Left forelimb (tissue), 1 donor: ENCODE results near the gene BRD3OS.

ENCODE experiments used
- DNase-seq: peaks from one replicate; pipeline ENCODE4 v3.0.0-alpha.2; 2018; ENCODE audit warnings: low spot score

The BRD3OS gene

DNA sequence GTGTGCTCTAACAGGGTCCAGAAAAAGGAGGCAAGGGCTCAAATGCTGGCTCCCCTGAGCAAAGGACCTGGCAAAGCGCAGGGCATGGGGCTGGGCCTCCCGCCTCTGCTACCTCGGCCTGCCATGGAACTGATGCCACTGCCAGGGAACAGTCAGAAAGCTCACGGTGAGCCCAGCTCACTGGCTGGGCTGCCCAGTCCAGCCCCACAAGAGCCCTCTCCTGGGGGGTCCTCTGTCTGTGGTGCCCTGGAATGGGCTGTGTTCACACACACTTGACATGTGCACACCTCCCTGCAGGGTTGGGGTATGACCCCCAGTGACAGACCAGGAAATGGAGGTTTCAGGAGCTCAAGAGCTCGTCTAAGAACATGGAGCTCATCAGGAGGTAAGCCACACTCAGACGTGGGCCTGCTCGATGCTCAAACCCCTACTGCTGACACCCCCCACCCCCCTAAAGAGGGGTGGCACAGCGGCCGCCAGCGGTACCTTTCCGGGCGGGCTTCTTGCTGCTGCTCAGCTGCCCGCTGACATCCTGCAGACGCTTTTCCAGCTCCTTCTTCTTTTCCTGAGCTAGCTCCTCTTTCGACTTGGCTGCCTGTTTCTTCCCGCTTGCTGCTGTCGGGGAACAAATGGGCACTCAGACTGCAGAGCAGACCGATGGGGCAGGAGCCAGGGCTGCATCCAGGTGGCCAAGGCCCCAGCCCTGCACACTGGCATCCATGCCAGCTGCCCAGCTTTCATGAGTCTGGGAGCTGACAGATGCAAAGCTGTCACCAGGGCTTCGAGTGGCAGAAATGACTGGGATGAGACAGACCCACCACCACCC is 9.1 kb downstream of the BRD3OS start:
- no peak for DNase-seq

DNA sequence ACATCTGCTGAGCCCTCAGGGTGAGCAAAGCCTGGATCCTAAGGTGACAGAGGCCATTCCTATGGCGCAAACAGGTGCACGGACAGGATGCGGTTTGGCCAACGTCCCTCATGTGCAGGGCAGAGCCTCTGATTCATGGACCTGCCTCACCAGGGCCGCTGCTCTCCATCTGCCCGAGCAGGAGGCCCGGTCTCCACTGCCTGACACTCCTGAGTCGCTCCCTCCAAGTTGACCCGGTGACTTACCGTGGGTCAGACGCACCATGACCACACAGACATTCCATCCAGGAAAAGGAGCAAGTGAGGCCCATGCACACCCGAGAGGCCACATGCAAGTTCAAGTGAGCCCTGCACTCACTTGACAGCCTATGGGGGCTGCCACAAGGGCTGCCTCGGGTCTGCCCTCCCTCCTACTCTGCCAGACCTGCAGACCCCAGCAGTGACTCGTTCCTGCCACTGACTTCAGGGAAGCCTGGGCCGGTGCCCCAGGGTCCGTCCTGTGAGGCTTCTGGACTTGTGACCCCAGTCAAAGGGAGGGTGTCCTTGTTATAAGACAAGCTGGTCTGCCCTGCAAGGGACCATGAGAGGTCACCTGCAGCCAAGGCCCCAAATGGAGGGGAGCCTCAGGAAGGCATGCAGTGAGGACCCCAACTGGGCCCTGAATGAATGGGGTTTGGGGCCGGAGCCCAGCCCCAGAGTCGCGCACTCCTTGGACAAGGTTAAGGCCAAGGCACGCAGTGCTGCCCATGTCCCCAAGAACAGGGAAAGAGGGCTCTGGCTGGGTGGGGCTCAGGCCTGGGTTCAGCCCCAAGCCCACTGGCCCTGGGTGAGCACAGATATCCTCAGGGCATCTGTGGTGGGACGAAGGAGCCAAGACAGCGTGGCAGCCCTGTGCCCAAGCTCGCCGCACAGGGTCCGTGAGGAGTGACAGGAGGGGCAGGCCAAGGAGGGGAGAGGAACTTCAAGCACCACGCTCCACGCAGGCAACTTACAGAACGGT is 10.1 kb downstream of the BRD3OS start:
- no peak for DNase-seq

DNA sequence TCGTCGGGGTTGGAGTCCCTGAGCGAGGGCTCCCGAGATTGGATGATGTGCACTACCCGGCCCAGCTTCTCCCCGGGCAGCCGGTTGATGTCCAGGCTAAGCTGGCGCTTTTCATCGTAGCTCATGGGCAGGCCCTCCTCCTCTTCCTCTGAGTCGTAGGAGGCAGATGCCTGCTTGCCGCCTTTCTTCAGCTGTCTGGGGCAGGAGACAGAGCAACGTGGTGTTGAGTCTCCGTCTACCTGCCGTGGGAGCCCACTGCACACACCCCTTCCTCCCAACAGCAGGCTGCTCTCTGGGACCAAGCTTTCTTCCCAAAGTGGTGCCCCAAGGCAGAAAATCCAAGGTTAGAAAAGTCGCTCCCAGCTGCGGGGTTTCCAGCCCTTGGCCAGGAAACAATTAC is 10.8 kb downstream of the BRD3OS start:
- DNase-seq = no peak

DNA sequence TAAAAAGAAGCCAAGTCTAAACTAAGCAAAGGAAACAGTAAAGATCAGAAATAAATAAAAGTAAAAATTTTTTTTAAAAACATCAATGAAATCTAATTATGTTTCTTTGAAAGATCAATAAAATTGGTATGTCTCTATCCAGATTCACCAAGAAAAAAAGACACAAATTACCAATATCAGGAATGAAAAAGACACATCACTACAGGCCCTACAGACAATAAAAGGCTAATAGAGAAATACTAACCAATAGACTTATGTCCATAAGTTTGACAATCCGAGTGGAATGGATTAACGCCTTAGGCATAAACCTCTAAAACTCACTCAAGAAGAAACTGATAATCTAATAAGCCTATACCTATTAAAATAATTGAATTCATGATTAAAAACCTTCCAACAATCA is 12.4 kb downstream of the BRD3OS start:
- DNase-seq = no peak

DNA sequence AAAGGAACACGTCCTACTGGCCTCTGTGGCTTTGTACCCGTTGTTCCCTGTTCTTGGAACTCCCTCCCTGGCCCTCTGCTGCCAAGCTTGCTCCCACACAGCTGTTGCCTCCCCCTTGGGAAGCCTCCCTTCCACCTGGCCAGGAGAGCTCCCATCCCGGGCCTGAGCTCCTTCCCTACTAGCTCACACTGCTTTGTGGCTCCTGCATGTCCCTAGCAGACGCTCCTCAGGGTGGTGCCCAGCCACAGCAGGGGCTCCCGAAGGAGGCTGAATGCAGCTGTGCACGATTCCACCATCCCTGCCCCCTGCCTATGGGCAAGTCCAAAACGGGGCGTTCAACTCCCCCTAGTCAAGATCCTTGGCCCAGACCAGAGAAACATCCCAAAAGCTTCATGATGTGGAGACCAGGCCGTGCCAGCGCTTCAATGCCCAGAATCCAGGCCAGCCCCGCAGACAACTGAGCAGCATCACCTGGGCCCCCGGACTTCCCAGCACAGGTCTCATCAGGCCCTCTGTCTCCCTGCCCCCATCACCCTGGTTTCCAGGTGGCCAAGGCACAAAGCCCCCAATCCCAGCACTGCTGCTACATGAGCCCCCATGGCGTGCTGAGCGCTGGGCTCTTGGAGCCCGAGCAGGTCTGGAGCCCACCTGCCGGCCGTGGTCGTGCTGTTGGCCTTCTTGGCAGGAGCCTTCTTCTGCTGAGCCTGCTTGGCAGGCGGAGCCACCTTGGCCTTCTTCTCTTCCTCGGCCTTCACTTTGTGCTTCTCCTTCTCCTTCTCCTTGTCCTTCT is 14.3 kb downstream of the BRD3OS start:
- no peak for DNase-seq

DNA sequence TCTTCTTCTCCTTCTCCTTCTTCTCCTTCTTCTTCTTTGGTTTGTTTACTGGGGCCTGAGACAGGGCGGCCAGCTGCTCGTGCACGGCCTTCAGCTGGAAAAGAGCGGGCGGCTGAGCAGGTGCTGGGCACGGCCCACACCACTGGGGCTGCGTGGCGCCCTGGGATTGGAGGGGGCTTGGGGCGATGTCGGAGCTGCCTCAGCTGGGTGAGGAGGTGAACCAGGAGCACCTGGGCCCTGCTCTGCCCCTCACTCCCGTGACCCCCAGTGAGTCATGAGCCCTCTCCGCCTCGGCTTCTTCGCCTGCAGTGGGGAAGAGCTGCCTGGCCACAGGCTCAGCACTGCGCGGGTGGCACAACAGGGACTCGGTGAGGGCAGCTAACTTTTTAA is 14.9 kb downstream of the BRD3OS start:
- no peak for DNase-seq

DNA sequence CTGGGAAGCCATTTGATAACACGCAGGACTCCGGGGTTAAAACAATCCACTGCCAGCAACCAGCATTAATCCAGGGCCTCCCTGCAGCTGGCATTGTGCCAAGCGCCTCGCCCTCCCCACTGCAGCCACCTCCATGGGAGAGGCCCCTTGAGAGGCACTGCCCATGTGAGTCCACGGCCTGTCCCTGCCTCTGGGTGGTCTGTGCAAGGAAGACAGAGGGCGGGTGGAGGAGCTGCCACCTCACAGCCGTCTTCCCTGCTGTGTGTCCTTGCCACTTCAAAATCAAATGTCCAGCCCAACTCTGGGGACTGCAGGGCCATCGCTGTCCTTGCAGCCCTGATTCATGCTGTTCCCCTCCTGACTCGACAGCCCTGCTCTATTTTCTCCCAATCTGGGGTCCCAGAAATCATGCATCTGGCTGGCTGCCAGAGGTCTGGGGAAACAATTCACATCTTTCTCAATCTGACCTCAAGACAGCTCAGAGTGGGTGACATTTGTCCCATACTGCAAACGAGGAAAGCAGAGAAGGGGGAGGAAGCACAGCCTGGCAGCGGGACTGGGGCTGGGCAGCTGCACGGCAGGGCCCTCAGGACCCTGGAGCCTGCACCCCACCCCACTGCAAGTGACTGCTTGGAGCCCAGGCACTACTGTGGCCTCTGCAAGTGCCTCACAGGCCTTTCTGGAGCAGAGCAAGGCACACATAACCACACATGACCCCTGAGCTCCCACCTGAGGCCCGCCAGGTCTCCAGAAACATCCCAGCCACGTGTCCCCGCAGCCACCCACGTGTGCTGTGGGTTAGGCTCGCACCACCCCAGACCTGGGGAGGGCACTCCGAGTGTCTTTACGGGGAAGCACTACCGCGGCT is 15.7 kb downstream of the BRD3OS start:
- DNase-seq = no peak

DNA sequence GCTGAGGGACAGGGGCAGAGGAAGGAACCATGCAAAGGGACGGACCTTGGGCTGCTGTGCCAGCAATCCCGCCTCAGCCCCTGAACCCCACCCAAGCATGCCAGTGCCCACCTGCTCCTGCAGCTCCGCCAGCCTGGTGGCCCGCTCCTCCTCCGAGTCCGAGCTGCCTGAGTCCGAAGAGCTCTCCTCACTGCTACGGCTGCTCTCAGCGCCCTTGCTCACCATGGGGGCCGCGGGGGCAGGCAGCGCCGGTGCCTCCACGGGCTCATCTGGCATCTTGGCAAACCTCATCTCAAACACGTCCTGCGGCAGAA is 16.3 kb downstream of the BRD3OS start:
- no peak for DNase-seq

DNA sequence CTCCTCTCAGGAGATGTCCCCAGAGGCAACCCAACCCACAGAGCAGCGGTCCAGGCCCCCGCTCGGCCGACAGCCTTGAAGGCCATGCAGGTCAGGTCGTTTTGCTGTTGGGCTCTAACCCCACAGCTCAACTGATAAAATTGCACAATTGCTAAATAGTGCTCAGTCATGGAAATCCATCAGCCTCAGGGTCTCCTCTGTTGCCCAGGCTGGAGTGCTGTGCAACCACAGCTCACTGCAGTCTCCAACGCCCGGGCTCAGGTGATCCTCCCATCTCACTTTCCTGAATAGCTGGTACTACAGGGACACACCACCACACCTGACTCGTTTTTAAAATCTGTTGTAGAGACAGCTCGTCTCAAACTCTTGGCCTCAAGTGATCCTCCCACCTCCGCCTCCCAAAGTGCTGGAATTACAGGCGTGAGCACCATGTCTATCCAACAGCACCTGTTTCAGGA is 18.3 kb downstream of the BRD3OS start:
- DNase-seq = no peak

DNA sequence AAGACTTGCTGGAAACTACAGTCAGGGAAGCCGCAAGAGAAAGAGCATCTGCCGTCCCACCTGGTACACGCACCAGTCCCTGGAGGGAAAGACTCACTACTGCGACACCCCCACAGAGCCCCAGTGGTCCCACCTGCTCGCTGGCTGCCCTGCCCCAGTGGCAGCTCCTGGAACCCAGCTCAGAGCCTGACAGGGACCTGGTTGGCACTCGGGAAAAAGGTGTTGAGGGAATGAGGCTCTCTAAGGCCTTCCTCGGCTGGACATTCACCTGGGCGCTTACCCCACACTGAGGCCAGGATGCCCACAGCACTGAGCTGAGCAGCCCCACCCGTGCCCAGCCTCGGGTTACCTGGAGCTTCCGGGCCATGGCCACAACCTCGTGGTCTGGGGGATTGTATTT is 19.7 kb downstream of the BRD3OS start:
- DNase-seq = no peak

DNA sequence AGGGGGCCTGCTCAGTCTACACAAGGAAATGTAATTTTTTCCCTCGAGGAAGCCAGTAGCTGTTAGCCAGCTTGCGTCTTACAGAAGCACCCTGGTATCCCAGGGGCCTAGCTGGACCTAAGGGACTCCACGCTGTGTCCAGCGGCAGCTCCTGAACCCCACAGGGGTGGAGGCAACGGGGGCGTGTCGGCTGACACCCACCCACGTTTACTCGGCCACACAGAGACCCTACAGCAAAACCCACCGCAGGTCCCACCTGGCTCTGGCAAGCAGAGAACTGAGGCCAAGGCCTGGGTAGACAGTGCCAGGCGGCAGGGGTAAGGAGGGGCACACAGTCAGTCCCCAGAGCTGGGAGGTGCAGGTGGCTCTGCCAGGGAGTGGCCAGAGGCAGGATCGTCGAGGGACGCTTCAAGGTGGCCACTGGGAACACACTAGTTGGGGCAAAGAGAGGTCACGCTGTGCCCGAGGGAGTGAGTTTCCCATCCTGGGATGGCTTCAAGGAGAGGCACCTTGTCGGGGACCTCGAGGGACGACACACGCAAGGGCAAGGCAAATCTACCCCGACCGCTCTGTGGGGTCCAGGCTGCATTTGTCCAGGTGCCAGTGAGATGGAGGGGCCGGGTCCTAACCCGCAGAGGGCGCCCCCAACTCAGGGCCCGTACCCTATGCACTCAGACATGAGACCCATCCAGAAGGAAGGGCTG is 20.7 kb downstream of the BRD3OS start:
- no peak for DNase-seq

DNA sequence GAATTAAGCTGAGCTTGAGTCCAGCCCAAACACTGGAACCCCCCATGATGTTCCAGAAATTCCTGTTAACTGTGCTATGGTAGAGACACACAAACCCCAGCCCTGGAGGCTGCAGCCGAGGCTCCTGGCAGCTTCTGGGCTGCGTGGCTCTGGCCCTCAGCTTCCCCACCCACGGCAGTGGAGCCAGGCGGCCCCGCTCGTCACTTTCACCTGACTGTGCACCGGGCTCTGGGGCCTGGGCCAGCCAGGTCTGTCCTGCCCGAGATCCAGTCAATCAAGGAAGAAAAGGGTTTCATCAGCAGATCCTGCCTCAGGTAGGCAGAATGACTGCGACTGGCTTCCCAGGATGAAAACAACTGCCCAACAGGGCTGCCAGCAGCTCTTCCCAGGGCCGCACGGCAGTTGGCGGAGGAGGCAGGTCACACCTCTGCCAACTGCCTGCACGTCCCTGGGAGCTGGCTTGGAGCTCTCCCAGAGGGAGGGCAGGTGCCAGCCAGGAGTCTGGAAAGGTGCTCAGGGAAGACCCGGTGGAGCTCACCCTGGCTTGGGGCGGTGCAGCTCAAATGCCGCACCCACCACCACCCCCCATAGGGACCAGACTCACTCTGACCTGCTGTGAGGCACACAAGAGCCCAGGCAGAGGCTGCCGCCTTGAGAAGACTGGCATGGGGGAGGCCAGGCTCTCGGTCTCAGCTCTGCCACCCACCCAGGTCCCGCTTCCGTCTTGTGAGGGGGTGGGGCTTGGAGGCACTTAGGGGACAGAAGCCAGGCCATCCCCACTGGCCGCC is 21.8 kb downstream of the BRD3OS start:
- no peak for DNase-seq

DNA sequence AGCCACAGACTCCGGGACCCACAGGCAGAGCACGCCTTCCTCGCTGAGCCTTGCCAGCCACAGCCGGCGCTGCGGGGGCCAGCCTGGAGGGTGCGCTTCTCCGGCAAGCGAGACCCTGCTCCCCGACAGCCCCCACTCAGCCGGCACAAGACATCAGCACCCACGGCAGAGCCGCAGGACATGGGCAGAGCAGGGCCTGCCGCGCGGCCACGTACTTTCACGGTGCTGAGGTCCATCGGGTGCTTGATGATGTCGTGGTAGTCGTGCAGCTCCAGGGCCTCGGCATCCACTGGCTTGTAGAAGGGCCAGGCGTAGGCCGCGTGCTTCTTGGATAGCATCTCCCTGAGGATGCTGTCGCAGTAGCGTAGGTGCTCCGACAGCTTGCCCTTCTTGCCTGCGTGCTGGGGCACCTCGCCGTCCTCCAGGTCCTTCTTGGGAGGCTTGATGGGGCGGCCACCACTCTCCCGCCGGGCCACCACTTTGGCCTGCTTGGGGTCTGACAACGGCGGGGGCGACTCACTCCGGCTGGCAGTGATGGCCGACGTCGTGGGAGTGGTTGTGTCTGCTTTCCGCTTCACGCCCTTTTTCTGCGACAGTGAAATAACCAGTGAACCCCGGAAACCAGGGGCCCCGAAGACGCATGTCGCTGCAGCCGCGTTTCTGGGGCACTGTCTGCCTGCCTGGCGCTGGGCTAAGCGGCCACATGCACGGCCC is 22.7 kb downstream of the BRD3OS start:
- DNase-seq = no peak

DNA sequence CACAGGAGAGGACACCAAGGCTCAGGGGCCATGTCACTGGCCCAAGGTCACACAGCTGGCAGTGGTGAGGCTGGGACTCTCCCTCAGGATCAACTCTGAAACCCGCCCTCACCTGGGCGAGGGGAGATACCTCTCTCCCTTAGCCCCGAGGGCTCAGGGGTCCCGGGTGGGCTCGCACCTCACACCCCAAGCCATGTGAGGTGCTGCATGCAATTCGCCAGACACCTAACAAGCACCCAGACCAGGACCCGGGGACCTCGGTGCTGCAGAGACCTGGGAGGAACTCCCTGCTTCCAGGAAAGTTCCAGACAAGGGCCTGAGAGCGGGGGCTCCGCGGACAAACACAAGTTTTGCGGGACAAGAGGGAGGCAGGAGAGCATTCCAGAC is 23.3 kb downstream of the BRD3OS start:
- no peak for DNase-seq

DNA sequence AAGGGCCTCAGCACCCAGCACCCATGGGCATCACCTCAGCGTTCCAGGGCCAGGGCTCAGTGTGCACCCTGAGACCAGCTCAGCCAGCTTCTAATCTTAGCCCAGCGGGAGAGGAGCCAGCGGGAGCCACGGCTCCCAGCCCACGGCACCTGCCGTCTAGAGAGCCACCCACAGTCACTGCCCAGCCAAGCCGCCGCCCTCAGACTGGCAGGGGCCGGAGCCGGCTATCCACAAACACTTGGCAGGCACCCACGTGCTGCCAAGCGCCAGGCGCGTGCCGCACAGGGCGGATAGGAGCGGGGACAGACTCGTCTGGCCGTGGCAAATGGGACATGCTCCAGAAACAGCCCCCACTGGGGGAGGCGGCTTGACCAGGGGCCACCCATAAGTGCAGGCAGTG is 24.0 kb downstream of the BRD3OS start:
- DNase-seq = no peak

DNA sequence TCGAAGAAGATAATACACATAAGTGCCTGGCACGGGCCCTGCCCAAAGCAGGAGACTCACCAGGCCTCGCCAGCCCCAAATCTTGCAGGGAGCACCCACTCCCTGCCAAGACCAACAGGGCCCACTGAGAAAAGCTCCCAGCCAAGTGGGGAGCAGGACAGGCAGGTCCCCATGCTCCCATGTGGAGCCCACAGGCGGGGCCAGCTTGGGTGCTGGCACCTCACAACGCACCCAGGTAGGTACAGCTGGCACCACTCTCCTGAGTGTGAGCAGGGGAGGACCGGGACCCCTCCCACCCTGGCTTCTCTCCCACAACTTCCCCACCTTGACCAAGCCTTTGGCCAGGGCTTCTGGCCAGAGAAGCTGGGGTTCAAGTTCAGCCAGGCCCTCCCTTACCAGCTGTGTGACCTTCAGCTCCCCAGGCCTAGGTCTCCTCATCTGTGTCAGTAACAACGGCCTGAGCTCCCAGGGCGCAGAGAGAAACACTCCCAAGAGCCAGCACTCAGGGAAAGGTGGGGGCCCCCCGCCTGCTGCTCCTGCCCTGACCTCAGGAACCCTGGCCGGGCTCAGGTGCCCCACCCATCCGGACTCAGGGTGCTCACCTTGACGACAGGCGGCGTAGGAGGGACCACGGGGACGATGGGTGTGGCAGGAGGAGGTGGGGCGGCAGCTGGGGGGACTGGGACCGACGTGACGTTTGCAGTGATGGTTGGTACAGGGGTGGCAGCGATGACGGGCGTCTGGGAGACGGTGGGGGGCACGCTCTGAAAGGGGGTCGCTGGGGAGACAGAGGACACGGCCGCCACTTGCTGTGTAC is 24.7 kb downstream of the BRD3OS start:
- DNase-seq = no peak

DNA sequence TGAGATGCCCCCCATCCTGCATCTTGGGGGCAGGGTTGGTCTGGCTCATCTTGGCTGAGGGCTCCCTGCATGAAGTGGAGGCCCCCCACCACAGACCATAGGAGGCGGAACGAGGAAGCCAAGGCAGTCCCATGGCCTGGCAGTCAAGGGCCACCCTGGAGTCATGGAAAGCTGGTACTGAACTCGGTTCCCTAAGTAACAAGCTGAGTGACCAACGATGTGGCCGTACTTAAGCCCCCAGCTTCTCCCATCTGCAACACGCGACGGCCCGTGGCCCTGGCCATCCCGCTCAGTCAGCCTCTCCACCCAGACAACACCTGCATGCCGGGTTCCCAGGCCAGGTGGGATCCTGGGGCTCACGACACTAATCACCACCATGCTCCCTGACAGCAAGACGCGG is 25.4 kb downstream of the BRD3OS start:
- DNase-seq = no peak

DNA sequence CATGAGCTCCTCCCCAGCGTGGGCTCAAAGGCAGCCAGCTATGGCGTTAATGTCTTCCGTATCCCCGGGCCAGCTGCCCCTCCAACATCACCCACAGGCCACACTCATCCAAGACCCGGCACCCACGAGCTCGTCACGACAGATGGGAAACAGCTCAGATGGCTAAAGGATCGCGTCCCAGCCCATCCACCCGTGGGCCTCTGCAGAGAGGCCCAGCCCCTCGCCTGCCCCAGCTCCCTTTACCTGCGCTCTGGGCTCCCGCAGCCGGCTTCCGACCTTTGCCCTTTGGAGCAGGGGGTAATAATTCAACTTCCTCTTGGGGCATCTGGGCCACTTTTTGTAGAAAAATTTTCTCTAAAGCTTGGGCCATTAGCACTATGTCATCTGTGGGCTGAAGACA is 26.0 kb downstream of the BRD3OS start:
- no peak for DNase-seq
